Liver (tissue), 9 donors: ENCODE results near the gene EYA3. TPM values are rescaled to one million over a fixed set of nuclear protein-coding genes. Genes with fewer than 3 reads are reported as not detected.

Source experiments
- DNase-seq: peaks from one replicate; pipeline ENCODE4 v3.0.0-alpha.2; 2017; ENCODE audit warnings: low spot score
- H3K27ac ChIP-seq, 2 donors: one replicate each; pipeline ENCODE4 v1.7.0; 2013; ENCODE audit warnings: inconsistent platforms in 2 of 2, low read length in 2 of 2, control low read depth in 1 of 2, low read depth in 1 of 2, mild to moderate bottlenecking in 1 of 2
- H3K27me3 ChIP-seq, 4 donors: one replicate each; pipeline versions ENCODE4 v1.6.1 to v1.7.0; 2013; ENCODE audit warnings: low read length in 3 of 4, inconsistent platforms in 1 of 4, mild to moderate bottlenecking in 1 of 4, moderate library complexity in 1 of 4; ENCODE audit not compliant: control insufficient read depth in 4 of 4, insufficient read depth in 4 of 4
- H3K36me3 ChIP-seq, 4 donors: one replicate each; pipeline versions ENCODE4 v1.6.1 to v1.7.0; 2013; ENCODE audit warnings: low read length in 3 of 4, mild to moderate bottlenecking in 3 of 4, low read depth in 1 of 4, moderate library complexity in 1 of 4; ENCODE audit not compliant: control insufficient read depth in 4 of 4, insufficient read depth in 3 of 4
- H3K4me1 ChIP-seq, 4 donors: one replicate each; pipeline versions ENCODE4 v1.6.1 to v1.7.0; 2013; ENCODE audit warnings: low read length in 3 of 4, mild to moderate bottlenecking in 3 of 4, moderate library complexity in 1 of 4; ENCODE audit not compliant: control insufficient read depth in 4 of 4, insufficient read depth in 4 of 4
- H3K4me3 ChIP-seq, 3 donors: one replicate each; pipeline versions ENCODE4 v1.6.1 to v1.7.0; 2013; ENCODE audit warnings: low read length in 3 of 3, control low read depth in 1 of 3, low read depth in 1 of 3, mild to moderate bottlenecking in 1 of 3
- H3K9ac ChIP-seq, 2 donors: one replicate each; pipeline ENCODE4 v1.7.0; 2013; ENCODE audit warnings: low read length in 2 of 2, mild to moderate bottlenecking in 2 of 2, moderate library complexity in 2 of 2, control low read depth in 1 of 2, low read depth in 1 of 2
- H3K9me3 ChIP-seq, 4 donors: one replicate each; pipeline versions ENCODE4 v1.6.1 to v1.7.0; 2013; ENCODE audit warnings: low read length in 3 of 4; ENCODE audit not compliant: control insufficient read depth in 4 of 4
- EGR1 ChIP-seq, 2 donors: IDR thresholded peaks; 2 replicates each; pipeline ENCODE4 v1.6.1; 2016 to 2018; ENCODE audit warnings: antibody characterized with exemption in 2 of 2, low read depth in 2 of 2
- FOXA1 ChIP-seq: IDR thresholded peaks from 2 replicates; pipeline ENCODE4 v1.6.1; 2016; ENCODE audit warnings: antibody characterized with exemption
- FOXA2 ChIP-seq: IDR thresholded peaks from 2 replicates; pipeline ENCODE4 v1.6.1; 2016; ENCODE audit warnings: antibody characterized with exemption
- GABPA ChIP-seq, 2 donors: IDR thresholded peaks in 1 of 2; conservative IDR thresholded peaks in 1 of 2; 2 replicates each; pipeline ENCODE4 v1.6.1; 2016; ENCODE audit warnings: antibody characterized with exemption in 2 of 2, mild to moderate bottlenecking in 1 of 2, moderate library complexity in 1 of 2
- HNF4A ChIP-seq, 2 donors: conservative IDR thresholded peaks; 2 replicates each; pipeline ENCODE4 v1.6.1; 2016; ENCODE audit warnings: antibody characterized with exemption in 2 of 2, mild to moderate bottlenecking in 2 of 2
- HNF4G ChIP-seq: IDR thresholded peaks from 2 replicates; pipeline ENCODE4 v1.6.1; 2016; ENCODE audit warnings: antibody characterized with exemption
- JUND ChIP-seq, 2 donors: IDR thresholded peaks; 2 replicates each; pipeline ENCODE4 v1.6.1; 2016; ENCODE audit warnings: antibody characterized with exemption in 2 of 2
- NR2F2 ChIP-seq: IDR thresholded peaks from 2 replicates; pipeline ENCODE4 v1.6.1; 2016; ENCODE audit warnings: antibody characterized with exemption
- RAD21 ChIP-seq, 2 donors: IDR thresholded peaks; 2 replicates each; pipeline ENCODE4 v1.6.1; 2016; ENCODE audit warnings: antibody characterized with exemption in 2 of 2, mild to moderate bottlenecking in 2 of 2
- RXRA ChIP-seq, 2 donors: IDR thresholded peaks; 2 replicates each; pipeline ENCODE4 v1.6.1; 2017 to 2018; ENCODE audit warnings: antibody characterized with exemption in 2 of 2, mild to moderate bottlenecking in 1 of 2
- SP1 ChIP-seq: IDR thresholded peaks from 2 replicates; pipeline ENCODE4 v1.6.1; 2018; ENCODE audit warnings: antibody characterized with exemption, mild to moderate bottlenecking
- TAF1 ChIP-seq: conservative IDR thresholded peaks from 2 replicates; pipeline ENCODE4 v1.6.1; 2016; ENCODE audit warnings: antibody characterized with exemption, mild to moderate bottlenecking
- YY1 ChIP-seq: IDR thresholded peaks from 2 replicates; pipeline ENCODE4 v1.6.1; 2016; ENCODE audit warnings: antibody characterized with exemption, mild to moderate bottlenecking
- WGBS: extraction: QIAGEN DNeasy Blood & Tissue Kit; methylation state at CpG from one replicate; pipeline ENCODE4 v1.1.7; 2013; 5-methylcytosine and 5-hydroxymethylcytosine counted together
- polyA plus RNA-seq, 2 donors: library from polyadenylated mRNA; stranded (reverse) in 1 of 2; unstranded in 1 of 2; fragments of 200-250 nt in 1 of 2; fragments of >200 nt in 1 of 2; fragmentation: Nextera tagmentation in 1 of 2; extraction: Ambion mirVana in 1 of 2; gene quantifications; one replicate each; pipeline versions ENCODE4 v1.2.1 to v1.2.3, GENCODE V29; 2013 to 2015
- total RNA-seq, 2 donors: library from RNA; depleted of rRNA; stranded (reverse); fragments of >200 nt; gene quantifications; one replicate each; pipeline ENCODE4 v1.2.3, GENCODE V29; 2014
- TF ChIP-seq, protein P1 (sequence below): IDR thresholded peaks from 2 replicates; pipeline ENCODE4 v1.6.1; 2016; ENCODE audit warnings: antibody characterized with exemption
- TF ChIP-seq, protein P2 (sequence below): IDR thresholded peaks from 2 replicates; pipeline ENCODE4 v1.6.1; 2016; ENCODE audit warnings: antibody characterized with exemption
- TF ChIP-seq, protein P3 (sequence below): IDR thresholded peaks from 2 replicates; pipeline ENCODE4 v1.6.1; 2016; ENCODE audit warnings: antibody characterized with exemption, mild to moderate bottlenecking
- TF ChIP-seq, protein P4 (sequence below): fragments of 150-350 bp; IDR thresholded peaks from 2 replicates; pipeline ENCODE4 v1.5.1; 2017; ENCODE audit warnings: improper control_type of control experiment, low read depth, low read length; ENCODE audit not compliant: missing input control
- TF ChIP-seq, protein P5 (sequence below): IDR thresholded peaks from 2 replicates; pipeline ENCODE4 v1.6.1; 2016; ENCODE audit warnings: antibody characterized with exemption
- donor health status: healthy.
- donor health status: healthy.
- donor health status: healthy.
- donor health status: healthy.
- donor health status: healthy.

The EYA3 gene
- total and polyA plus RNA-seq, 4 donors, result 3.6 to 12.6 (median 6.0) TPM

DNA sequence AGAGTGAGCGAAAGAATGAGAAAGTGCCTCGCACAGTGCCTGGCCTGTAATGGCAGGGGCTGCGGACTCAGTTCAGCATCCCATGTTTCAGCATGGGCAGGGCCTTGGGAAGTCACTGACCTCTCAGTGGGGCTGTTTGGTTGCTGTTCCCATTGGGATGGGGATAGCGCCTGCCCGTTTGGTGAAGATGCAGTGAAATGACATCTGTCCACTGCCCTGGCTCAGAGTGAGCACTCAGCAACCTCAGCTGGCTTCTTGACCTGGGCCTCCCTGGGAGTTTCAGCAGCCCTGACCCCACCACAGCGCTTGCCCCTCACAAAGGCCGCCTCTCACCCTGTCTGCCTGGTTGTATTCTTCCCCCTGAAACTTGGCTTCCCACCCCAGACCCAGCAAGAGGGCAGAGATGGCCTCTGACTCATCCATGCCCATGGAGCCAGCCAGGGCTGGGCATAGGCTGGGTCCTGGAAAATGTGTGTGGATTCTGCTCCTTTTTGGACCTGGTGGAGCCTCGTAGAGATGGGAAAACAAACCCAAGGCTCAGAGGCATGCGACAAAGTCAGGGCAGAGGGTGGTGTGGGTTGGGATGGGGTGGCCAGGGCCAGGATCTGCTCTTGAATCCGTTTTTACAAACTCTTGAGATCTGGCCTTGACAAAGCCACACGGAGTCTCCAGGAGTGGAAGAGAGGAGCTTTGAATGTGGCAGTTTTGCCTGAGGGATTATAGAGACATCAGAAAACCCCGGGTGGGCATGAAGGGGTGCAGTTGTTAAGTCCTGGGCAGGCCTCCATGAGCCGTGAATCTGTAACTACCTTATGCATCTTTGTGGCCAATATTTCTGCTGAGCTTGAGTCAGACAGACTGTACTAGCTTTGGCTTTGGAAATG, 127.4 kb downstream of the EYA3 start:
- Histone ChIP-seq H3K9me3 (no peaks in the 10 kb centered on the region), H3K9ac (peak overlapping the region in 1 of 2 donors; percentile 77), H3K27ac (peak overlapping the region; percentile 86 to 96), H3K4me3 (peak overlapping the region; percentile 62 to 88 (median 70)), H3K36me3 (peaks cover 0 to 16% (median 6%) of the 10 kb centered on the region in 4 donors), H3K27me3 (no peaks in the 10 kb centered on the region), H3K4me1 (peaks cover 11 to 23% (median 13%) of the 10 kb centered on the region in 4 donors)
- TF ChIP-seq EGR1 (IDR thresholded peaks at IDR 0.05; ENCODE audit: low read depth in 2 of 2) (no peak), GABPA (IDR thresholded peaks at IDR 0.05 in 1 of 2, conservative IDR thresholded peaks at IDR 0.05 in 1 of 2) (no peak), HNF4A (conservative IDR thresholded peaks at IDR 0.05) (no peak), FOXA1 (no peak), FOXA2 (no peak), YY1 (no peak), RXRA (IDR thresholded peaks at IDR 0.05) (no peak), JUND (IDR thresholded peaks at IDR 0.05) (no peak), SP1 (no peak), HNF4G (no peak), TAF1 (no peak), RAD21 (IDR thresholded peaks at IDR 0.05) (no peak), NR2F2 (no peak)
- TF ChIP-seq, protein P1, sequence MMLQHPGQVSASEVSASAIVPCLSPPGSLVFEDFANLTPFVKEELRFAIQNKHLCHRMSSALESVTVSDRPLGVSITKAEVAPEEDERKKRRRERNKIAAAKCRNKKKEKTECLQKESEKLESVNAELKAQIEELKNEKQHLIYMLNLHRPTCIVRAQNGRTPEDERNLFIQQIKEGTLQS, result no peak
- TF ChIP-seq, protein P2, sequence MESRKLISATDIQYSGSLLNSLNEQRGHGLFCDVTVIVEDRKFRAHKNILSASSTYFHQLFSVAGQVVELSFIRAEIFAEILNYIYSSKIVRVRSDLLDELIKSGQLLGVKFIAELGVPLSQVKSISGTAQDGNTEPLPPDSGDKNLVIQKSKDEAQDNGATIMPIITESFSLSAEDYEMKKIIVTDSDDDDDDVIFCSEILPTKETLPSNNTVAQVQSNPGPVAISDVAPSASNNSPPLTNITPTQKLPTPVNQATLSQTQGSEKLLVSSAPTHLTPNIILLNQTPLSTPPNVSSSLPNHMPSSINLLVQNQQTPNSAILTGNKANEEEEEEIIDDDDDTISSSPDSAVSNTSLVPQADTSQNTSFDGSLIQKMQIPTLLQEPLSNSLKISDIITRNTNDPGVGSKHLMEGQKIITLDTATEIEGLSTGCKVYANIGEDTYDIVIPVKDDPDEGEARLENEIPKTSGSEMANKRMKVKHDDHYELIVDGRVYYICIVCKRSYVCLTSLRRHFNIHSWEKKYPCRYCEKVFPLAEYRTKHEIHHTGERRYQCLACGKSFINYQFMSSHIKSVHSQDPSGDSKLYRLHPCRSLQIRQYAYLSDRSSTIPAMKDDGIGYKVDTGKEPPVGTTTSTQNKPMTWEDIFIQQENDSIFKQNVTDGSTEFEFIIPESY, result no peak
- TF ChIP-seq, protein P3, sequence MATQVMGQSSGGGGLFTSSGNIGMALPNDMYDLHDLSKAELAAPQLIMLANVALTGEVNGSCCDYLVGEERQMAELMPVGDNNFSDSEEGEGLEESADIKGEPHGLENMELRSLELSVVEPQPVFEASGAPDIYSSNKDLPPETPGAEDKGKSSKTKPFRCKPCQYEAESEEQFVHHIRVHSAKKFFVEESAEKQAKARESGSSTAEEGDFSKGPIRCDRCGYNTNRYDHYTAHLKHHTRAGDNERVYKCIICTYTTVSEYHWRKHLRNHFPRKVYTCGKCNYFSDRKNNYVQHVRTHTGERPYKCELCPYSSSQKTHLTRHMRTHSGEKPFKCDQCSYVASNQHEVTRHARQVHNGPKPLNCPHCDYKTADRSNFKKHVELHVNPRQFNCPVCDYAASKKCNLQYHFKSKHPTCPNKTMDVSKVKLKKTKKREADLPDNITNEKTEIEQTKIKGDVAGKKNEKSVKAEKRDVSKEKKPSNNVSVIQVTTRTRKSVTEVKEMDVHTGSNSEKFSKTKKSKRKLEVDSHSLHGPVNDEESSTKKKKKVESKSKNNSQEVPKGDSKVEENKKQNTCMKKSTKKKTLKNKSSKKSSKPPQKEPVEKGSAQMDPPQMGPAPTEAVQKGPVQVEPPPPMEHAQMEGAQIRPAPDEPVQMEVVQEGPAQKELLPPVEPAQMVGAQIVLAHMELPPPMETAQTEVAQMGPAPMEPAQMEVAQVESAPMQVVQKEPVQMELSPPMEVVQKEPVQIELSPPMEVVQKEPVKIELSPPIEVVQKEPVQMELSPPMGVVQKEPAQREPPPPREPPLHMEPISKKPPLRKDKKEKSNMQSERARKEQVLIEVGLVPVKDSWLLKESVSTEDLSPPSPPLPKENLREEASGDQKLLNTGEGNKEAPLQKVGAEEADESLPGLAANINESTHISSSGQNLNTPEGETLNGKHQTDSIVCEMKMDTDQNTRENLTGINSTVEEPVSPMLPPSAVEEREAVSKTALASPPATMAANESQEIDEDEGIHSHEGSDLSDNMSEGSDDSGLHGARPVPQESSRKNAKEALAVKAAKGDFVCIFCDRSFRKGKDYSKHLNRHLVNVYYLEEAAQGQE, result no peak
- TF ChIP-seq, protein P4, sequence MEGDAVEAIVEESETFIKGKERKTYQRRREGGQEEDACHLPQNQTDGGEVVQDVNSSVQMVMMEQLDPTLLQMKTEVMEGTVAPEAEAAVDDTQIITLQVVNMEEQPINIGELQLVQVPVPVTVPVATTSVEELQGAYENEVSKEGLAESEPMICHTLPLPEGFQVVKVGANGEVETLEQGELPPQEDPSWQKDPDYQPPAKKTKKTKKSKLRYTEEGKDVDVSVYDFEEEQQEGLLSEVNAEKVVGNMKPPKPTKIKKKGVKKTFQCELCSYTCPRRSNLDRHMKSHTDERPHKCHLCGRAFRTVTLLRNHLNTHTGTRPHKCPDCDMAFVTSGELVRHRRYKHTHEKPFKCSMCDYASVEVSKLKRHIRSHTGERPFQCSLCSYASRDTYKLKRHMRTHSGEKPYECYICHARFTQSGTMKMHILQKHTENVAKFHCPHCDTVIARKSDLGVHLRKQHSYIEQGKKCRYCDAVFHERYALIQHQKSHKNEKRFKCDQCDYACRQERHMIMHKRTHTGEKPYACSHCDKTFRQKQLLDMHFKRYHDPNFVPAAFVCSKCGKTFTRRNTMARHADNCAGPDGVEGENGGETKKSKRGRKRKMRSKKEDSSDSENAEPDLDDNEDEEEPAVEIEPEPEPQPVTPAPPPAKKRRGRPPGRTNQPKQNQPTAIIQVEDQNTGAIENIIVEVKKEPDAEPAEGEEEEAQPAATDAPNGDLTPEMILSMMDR, result no peak
- TF ChIP-seq, protein P5, sequence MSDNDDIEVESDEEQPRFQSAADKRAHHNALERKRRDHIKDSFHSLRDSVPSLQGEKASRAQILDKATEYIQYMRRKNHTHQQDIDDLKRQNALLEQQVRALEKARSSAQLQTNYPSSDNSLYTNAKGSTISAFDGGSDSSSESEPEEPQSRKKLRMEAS, result no peak
- WGBS, result 75% methylated on average over 13 of the region's 13 CpGs
- DNase-seq, result no peak
